LHCN-M2 (cell line): Measurements from ENCODE around the gene ZXDC. TPM values are rescaled to one million over a fixed set of nuclear protein-coding genes. Genes with fewer than 3 reads are reported as not detected.

Experiments
- DNase-seq: peaks from one replicate; pipeline ENCODE4 v3.0.0-alpha.2; 2012; ENCODE audit warnings: low read depth
- total RNA-seq: library from RNA; depleted of rRNA; stranded (reverse); fragments of >200 nt; gene quantifications from 2 replicates; pipeline ENCODE4 v1.2.3, GENCODE V29; 2014

ZXDC gene
- total RNA-seq, 1 experiment from 2014 or later: 16.8 TPM

GRCh38 chr3:126490619-126491018 is 14.9 kb upstream of the ZXDC start:
- DNase-seq: no peak

GRCh38 chr3:126488886-126489569 is 13.3 kb upstream of the ZXDC start:
- no peak for DNase-seq

- DNase-seq: no peak
These were observed 12.5 kb upstream of the ZXDC start for GRCh38 chr3:126488185-126488584.

- no peak for DNase-seq
These were observed 11.6 kb upstream of the ZXDC start for GRCh38 chr3:126487151-126487771.

GRCh38 chr3:126486360-126486847 is 10.7 kb upstream of the ZXDC start:
- peak; percentile 8 for DNase-seq

GRCh38 chr3:126485956-126486355 is 10.3 kb upstream of the ZXDC start:
- no peak for DNase-seq

GRCh38 chr3:126485176-126485897 is 9.6 kb upstream of the ZXDC start:
- no peak for DNase-seq

GRCh38 chr3:126484662-126485061 is 9.0 kb upstream of the ZXDC start:
- no peak for DNase-seq

GRCh38 chr3:126484148-126484547 is 8.5 kb upstream of the ZXDC start:
- DNase-seq: no peak

- DNase-seq: no peak
These were observed 7.7 kb upstream of the ZXDC start for GRCh38 chr3:126483321-126483761.

GRCh38 chr3:126482503-126483255 is 7.0 kb upstream of the ZXDC start:
- DNase-seq: no peak

- DNase-seq: peak; percentile 32
These were observed 6.3 kb upstream of the ZXDC start for GRCh38 chr3:126481808-126482502.

- DNase-seq: no peak
These were observed 5.2 kb upstream of the ZXDC start for GRCh38 chr3:126480861-126481260.

GRCh38 chr3:126480206-126480605 is 4.5 kb upstream of the ZXDC start:
- DNase-seq: no peak

GRCh38 chr3:126479642-126480041 is 4.0 kb upstream of the ZXDC start:
- DNase-seq: no peak

GRCh38 chr3:126478581-126479310 is 3.1 kb upstream of the ZXDC start:
- no peak for DNase-seq

- no peak for DNase-seq
These were observed 1.3 kb upstream of the ZXDC start for GRCh38 chr3:126477061-126477380.

GRCh38 chr3:126476166-126477060 is 722 bp upstream of the ZXDC start:
- DNase-seq: no peak
